Superior temporal gyrus (tissue), 1 donor: Measurements from ENCODE around the gene RET.
"Not testable (repeated sequence)": the region's sequence is repeated elsewhere in the genome, so short reads cannot be mapped to it uniquely, and the experiment has no call there.

ENCODE experiments used
- DNase-seq: peaks from one replicate; pipeline ENCODE4 v3.0.0-alpha.2; 2016; ENCODE audit errors: extremely low spot score

The RET gene

DNA sequence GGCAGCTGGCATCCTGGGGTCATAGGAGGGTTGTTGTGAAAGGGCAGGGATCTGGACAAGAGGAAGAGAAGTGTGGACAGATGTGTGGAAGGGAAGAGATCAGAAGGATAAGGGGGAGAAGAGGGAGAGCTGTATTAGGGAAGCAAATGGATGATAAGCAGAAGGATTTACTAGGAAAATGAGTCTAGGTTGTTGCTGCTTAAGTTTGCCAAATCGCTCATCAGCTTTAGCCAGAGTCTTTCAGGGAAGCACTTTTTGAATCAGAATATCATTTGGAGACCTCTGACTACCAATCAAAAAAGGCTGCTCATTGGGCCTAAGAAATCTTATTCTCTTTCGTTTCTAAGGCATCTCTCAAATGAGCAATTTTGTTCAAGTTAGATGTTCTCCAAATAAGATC lies 58.8 kb downstream of the RET start:
- DNase-seq: no peak

DNA sequence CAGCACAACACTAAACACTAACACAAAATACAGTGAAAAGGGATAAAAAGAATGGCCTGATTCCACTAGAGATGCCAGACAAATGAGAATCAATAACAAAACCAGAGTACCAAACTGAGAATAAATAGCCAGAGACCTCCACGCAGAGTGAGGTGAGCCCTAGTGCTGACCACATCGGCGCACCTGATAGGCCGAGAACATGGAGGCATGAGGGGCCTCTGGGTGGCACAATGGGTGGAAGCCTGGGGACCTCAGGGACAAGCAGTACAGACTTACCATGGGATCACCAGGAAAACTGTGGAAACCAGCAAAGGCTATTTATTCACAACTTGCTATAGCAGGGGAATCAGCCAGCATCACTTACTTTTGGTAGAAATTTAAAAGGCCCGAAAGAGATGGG lies 59.6 kb downstream of the RET start:
- DNase-seq: no peak

DNA sequence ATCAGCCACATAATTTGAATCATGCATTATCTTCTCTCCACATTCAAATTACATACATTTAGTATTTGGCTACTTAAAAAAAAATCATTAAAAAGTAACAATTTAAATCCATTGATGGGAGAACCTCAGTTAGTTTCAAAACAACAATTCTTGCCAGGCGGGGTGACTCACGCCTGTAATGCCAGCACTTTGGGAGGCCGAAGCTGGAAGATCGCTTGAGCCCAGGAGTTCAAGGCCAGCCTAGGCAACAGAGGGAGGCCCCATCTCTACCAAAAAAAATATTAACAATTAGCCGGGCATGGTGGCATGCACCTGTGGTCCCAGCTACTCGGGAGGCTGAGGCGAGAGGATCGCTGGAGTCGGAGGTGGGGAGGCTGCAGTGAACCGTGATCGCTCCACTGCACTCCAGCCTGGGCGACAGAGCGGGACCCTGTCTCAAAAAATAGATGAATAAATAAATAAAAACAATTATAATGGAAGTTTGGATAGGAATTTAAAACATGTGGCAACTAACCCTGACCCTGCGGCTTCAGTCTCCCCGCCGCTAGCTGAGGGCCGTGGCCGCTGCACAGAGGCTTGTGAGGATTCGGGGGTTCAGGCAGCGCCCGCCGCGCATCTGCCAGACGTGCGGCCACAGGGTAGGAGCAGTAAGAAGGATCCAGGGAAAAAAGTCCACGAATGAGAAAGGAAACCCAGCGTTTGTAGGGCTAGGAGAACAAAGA lies 60.3 kb downstream of the RET start:
- DNase-seq: no peak

DNA sequence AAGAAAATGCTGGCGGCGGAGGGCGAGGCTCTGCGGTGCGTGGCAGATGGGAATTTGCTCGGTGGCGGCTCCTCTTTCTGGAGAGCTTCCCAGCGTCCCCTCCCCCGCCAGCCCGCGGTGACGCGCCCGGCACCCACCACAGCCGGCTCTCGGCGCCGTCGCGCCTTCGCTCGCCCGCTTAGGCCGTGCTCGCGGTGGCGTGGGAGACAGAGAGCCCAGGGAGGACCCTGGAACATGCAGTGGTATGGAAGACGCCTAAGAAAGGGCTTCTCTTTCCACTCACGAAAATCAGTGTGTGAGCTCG lies 60.8 kb downstream of the RET start:
- DNase-seq: peak; percentile 72

DNA sequence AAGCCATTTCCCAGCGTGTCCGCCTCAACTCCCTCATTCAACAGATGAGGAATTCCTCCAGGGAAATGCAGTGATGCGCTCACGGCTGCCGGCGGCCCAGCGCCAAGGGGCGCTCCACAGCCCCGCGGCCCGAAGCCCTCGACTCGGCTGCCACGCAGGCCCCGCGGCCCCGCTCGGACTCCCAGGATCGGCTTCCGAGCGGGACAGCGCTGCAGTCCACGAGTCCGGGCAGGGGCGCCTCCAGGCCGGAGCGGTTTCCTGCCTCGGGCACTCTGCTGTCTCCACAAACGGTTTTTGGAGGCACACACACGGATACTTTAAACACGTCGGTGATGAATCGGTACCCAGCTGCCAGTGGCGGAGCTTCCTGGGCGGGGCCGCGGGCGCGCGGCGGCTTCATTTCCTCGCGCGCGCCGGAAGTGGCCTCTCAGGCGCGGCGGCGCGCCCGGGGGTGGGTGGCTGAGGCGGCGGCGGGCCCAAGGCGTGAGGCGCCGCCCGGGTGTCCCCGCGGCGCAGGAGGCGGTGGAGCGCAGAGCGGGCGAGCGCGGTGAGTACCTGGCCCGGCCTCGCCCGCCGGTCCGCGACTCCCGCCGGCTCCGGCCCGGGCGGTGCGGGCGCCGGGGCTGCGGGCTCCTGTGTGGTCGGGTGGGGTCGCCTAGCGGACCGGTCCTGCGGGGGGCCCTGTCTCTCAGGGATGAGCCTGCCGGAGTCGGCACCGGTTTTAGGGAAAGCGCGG lies 61.3 kb downstream of the RET start, which contains the start of gene CSGALNACT2:
CSGALNACT2 (plus strand) TSS at position 425 of the 736 bp plus-strand sequence. CDS start 16,705 bp downstream, outside the sequence.
- peak; percentile 85 for DNase-seq

DNA sequence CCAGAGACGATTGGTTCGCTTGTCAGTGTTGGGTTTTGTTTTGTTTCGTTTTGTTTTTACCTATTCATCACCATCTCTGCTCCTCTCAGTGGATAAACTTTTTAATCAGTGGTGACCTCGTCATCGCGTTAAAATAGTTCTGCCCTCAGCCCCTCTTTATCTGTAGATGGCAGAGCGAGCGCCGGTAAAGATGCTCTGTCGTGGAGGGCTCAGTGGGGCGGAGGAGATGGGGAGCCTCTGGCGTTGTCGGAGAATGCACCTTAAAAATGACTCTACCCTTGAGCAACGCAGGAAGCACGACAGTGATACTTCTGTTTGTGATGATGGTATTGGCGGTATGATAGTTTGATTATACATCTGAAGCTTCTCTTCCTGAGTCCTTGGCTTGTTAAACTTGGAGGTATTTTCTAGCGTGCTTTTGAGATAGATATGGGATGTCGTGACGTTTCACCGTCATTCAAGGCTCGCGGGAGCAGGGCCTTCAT lies 61.9 kb downstream of the RET start:
- DNase-seq: no peak

DNA sequence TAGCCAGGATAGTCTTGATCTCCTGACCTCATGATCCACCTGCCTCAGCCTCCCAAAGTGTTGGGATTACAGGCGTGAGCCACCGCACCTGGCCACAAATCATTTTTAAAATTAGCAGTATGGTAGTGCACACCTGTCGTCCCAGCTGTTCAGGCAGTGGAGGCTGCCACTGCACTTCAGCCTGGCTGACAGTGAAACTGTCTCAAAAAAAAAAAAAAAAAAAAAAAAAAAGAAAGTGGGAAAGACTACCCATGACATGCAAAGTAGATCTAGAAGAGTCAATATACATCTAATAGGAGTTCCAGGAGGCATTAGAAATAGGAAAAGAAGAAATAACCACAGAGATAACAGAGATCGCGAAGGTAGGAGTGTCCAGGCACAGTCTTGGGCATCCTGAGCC lies 64.6 kb downstream of the RET start:
- no peak for DNase-seq

DNA sequence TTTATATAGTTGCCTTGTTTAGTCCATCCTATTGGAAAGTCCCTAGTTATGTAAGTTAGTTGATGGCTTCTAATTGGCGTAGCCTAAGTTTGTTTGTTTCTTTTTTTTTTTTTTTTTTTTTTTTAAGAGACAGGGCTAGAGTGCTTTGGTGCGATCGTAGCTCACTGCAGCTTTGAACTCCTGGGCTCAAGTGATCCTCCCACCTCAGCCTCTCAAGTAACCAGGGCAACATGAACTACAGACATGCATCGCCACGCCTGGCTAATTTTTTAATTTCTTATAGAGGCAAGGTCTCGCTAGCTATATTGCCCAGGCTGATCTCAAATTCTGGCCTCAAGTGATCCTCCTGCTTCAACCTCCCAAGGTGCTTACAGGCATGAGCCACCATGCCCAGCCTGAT lies 68.4 kb downstream of the RET start:
- no peak for DNase-seq

DNA sequence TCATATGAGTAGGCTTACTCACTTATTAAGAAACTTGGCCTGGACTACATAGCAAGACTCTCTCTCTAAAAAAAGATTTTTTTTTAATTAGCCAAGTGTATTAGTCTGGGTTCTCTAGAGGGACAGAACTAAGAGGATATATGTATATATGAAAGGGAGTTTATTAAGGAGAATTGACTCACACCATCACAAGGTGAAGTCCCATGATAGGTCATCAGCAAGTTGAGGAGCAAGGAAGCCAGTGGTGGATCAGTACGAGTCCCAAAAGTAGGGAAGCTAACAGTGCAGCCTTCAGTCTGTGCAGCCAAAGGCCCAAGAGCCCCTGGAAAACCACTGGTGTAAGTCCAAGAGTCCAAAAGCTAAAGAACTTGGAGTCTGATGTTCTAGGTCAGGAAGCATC lies 69.1 kb downstream of the RET start:
- not testable (repeated sequence) for DNase-seq

DNA sequence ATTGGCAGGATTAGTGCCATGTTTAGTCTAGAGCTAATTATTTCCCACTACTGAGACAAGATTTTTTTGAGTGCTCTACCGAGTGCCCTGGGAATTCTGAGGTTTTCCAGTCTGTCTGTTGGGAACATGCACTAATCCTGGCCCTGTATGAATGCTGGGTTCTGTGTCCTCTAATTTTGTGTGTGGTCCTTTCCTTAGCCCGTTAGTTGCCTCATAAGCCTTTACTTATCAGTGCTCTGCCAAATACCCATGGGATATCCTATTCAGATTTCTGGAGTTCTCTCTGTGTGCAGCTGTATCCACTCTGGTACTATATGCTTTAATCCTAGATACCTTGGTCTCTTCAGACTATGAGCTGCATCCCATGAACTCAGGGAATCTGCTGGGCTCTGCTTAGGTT lies 74.5 kb downstream of the RET start:
- no peak for DNase-seq

DNA sequence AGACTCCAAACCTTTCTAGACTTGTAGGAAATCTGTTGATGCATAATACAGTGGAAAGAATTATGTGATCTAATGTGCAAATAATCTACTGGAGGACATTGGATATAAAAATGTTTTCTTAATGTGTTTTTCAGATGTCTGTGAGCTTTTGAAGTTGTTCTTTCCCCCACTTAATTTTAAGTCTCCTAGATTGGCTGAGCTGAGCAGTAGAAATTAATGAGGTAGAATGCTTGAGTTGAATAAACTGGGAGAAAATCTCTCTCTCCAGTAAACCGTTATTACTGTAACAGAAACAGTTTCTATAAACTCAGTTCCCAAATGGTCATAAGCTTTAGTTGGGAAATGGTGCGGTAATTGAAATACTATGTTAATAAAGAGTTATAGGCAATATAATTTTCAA lies 77.0 kb downstream of the RET start:
- no peak for DNase-seq

DNA sequence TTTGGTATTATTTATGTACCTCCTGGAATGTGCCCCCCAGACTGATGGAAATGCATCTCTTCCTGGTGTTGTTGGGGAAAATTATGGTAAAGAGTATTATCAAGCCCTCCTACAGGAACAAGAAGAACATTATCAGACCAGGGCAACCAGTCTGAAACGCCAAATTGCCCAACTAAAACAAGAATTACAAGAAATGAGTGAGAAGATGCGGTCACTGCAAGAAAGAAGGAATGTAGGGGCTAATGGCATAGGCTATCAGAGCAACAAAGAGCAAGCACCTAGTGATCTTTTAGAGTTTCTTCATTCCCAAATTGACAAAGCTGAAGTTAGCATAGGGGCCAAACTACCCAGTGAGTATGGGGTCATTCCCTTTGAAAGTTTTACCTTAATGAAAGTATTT lies 78.4 kb downstream of the RET start:
- no peak for DNase-seq

DNA sequence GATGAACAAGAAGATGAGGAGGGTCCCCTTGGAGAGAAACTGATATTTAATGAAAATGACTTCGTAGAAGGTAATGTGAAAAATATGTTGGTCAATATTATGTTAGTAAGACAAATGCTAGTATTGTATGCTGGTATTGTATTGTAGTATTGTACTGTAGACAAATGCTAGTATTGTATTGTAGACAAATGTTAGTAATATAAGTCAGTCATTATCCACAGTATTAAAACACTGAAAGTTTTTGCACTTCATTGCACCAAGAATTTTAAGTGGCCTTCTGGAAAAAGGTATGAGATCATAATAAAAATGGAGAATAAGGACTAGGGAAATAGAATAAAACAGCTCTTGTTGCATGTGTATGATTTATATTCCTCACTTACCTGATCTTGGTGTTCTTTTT lies 78.9 kb downstream of the RET start:
- DNase-seq: no peak

DNA sequence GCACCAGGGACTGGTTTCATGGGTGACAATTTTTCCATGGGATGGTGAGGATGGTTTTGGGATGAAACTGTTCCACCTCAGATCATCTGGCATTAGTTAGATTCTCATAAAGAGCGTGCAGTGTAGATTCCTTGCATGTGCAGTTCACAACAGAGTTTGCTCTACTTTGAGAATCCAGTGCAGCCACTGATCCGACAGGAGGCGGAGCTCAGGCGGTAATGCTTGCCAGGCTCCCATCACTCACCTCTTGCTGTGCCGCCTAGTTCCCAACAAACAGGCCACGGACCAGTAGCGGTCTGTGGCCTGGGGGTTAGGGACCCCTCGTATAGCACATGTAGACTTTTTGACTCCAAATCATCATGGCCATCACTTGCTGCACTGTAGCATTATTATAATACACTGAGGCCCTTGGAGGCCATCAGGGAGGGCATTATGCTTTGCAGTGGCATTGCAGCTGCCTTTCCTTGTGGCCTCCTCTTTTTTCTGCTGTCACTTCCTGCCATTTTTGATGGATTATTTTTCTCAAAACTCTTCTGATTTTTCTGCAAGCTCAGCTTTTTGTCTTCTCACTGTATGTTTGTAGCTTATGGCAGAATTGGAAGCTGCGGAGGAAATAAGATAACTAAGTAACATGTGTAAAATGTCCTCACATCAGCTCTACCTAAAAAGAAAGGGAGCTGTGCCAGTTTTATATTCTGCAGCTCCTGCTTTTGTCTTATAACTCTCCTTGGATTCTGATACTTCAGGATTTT lies 79.9 kb downstream of the RET start:
- DNase-seq: no peak

DNA sequence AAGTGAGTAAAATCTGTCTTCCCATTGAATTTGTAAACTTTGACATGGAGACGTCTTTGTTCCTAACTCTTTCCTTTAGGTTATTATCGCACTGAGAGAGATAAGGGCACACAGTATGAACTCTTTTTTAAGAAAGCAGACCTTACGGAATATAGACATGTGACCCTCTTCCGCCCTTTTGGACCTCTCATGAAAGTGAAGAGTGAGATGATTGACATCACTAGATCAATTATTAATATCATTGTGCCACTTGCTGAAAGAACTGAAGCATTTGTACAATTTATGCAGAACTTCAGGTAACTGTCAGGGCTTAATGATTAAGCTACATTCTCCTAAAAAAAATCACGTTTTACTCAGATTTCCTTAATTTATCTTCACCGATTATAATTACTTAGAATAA lies 81.8 kb downstream of the RET start:
- DNase-seq: no peak

DNA sequence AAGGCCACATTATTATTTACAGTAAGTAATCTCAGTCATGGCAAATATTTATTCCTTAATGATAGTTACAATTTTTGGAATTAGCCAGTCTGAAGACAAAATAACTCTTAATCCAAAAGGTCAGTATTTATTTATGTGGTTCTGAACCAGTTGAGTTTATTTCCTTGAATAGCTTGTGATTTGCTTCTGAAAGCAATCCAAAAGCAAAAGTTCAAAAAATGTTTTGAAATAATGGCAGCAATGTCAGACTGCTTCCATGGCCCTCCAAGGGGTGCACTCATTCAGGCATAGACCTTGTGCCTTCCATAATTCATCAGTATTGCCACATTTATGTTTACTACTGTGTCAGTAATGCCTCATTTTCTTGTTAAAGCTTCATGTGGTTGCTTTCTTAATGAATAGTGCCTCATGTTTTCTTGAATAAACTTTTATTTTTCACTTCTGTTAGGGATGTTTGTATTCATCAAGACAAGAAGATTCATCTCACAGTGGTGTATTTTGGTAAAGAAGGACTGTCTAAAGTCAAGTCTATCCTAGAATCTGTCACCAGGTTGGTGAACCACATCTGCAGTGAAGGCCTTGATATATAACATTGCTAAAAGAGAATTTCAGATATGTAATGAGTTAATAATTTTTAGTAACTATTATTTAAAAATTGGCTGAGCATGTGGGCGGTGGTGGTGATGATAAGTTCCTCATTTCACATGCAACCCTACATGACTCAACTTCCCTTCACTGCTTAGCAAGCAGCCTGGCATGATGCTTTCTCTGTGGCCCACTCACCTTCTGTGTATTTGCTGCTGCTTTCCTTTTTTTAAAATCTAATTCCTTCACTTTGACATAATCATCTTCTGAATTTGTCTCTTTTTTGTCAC lies 83.4 kb downstream of the RET start:
- no peak for DNase-seq

DNA sequence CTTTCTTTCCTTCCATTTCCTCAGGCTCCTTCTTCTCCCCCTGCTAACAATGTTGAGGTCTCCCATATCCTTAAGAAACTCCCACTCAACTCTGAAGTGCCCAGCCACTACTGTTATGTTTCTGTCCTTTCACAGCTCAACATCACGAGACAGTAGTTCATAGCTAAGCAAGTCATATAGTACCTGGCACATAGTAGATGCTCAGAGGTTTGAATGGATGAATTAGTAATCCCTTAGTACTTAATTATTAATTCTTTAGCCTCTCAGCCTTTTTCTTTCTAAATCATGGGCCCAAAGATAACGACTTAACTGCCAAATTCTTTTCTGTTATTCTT lies 84.0 kb downstream of the RET start:
- DNase-seq: no peak

DNA sequence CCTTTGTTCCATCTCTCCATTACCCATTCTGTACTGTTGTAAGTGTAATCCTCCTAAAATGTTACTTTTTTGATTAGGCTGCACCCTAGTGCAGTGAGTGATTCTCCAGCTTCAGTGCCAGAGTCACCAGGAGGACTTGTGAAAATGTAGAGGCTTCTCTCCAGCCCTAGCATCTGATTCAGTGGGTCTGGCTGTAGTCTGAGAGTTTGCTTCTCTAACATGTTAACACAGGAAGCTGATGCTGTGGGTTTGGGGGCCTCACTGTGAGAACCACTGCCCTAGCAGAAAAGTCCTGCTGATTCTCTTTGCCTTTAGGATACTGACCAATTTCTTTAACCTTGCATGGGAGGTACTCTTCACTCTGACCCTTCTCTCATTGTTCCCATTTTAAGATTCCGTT lies 85.7 kb downstream of the RET start:
- no peak for DNase-seq

DNA sequence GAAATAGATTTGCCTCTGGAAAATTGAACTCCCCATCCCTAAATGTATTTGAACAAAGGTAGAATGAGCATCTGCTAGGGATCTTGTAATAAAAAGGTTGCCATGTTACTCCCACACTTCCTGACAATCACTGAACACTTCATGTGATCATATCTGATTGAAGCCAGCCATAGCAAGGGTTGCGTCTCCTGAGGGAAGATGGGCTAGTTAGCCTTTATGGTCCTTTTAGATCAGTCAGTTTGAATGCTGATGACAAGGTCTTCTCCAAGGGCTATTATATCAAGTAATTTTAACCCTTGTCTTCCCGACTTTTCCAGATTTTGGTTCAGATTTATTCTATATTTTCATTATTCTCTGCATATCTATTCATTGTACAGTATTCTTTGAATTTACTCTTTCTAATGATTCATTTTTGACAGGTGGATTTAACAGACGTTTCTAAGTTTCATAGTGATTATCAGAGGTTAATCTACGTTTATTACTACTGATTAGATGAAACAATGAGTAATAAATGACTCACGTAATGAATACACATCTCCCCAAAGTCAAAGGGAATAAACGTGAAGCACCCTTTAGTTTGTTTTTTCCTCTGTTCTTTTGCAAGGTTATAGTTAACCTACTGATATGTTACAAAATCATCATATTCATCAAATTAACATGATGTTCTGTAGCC lies 89.5 kb downstream of the RET start:
- no peak for DNase-seq

DNA sequence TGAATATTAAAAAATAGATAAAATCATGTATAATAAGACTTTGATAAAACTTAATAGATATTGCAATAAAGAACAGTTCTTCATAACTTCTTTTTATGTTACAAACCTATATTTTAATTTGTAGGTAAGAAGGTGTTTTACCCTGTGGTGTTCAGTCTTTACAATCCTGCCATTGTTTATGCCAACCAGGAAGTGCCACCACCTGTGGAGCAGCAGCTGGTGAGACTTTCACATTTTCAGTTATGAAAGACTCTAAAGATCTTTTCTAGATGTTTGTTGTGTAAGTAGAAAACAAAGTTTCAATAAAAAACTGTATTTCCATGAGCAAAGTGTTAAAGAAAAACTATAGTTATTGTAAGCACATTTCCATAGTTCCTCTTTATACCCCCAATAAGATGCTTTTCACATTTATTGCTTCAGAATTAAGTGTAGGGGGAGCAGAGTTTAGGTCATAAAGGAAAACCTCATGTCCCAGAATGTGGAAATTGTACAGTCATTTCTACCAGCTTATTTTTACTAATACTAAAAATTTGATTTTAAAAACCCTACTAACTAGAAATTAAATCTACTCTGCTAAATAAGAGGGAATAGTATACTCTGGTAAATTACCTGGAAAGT lies 90.1 kb downstream of the RET start:
- no peak for DNase-seq

DNA sequence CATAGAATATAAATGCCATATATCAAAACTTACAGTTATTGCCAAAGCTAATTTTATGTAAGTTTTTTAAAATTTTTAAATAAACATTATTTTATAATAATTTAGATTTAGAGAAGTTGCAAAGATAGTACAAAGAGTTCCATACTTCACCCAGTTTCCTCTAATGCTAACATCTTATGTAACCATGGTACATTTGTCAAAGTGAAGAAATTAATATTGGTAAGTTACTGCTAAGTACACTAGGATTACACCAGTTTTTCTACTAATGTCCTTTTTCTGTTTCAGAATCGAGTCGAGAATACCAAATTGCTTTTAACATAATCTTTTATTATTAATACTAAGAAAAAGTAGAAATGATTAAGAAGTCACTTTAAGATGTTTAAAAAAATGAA lies 90.6 kb downstream of the RET start:
- DNase-seq: no peak
